ENCODE results near the gene SH3PXD2A.

Gene SH3PXD2A

GRCh38 chr10:103710490-103710889, 144.9 kb downstream of the SH3PXD2A start:
- H3K9ac ChIP-seq (ENCODE audit: low read depth, low read length): no peak overlapping the region
- H3K4me3 ChIP-seq (ENCODE audit: low read depth in 1 of 2, low read length in 2 of 2): no peak overlapping the region
- no peaks in the 10 kb centered on the region for H3K79me2 ChIP-seq (ENCODE audit: insufficient read depth, low read length)
- no peak overlapping the region for H3K27ac ChIP-seq (ENCODE audit: low read length)
- ATAC-seq (ENCODE audit: insufficient read depth, low read depth): no peak
- no peak for TF ChIP-seq EZH2 (IDR thresholded peaks at IDR 0.05; ENCODE audit: borderline replicate concordance, low read depth, low read length, severe bottlenecking)
- no peak for TF ChIP-seq CTCF (IDR thresholded peaks at IDR 0.05; ENCODE audit: borderline replicate concordance, extremely low read depth, low read length, poor library complexity, severe bottlenecking)
- H4K20me1 ChIP-seq (ENCODE audit: insufficient read depth, low read length): 0 out of 2 replicates have a peak, but pooled peaks cover 3% of the 10 kb centered on the region
- H3K9me3 ChIP-seq (ENCODE audit: insufficient read depth, low read length, severe bottlenecking): no peaks in the 10 kb centered on the region
- no peak overlapping the region for H3K4me2 ChIP-seq (ENCODE audit: insufficient read depth, low read length)
- no peaks in the 10 kb centered on the region for H3K36me3 ChIP-seq (ENCODE audit: insufficient read depth, low read length)
- H3K27me3 ChIP-seq (ENCODE audit: insufficient read depth, low read length, poor library complexity): peaks cover 2% of the 10 kb centered on the region
- no peak overlapping the region for H2AFZ ChIP-seq (ENCODE audit: low read depth, low read length)
- DNase-seq: no peak
- H3K4me1 ChIP-seq (ENCODE audit: insufficient read depth, low read length): no peaks in the 10 kb centered on the region

GRCh38 chr10:103709341-103709920, 145.9 kb downstream of the SH3PXD2A start:
- DNase-seq: no peak
- ATAC-seq (ENCODE audit: insufficient read depth, low read depth): no peak
- TF ChIP-seq CTCF (IDR thresholded peaks at IDR 0.05; ENCODE audit: borderline replicate concordance, extremely low read depth, low read length, poor library complexity, severe bottlenecking) (no peak), EZH2 (IDR thresholded peaks at IDR 0.05; ENCODE audit: borderline replicate concordance, low read depth, low read length, severe bottlenecking) (no peak)
- Histone ChIP-seq H3K79me2 (ENCODE audit: insufficient read depth, low read length) (no peaks in the 10 kb centered on the region), H3K27ac (ENCODE audit: low read length) (no peak overlapping the region), H3K4me3 (ENCODE audit: low read depth in 1 of 2, low read length in 2 of 2) (no peak overlapping the region), H3K9me3 (ENCODE audit: insufficient read depth, low read length, severe bottlenecking) (no peaks in the 10 kb centered on the region), H3K9ac (ENCODE audit: low read depth, low read length) (no peak overlapping the region), H3K4me1 (ENCODE audit: insufficient read depth, low read length) (no peaks in the 10 kb centered on the region), H3K4me2 (ENCODE audit: insufficient read depth, low read length) (no peak overlapping the region), H3K27me3 (ENCODE audit: insufficient read depth, low read length, poor library complexity) (peaks cover 2% of the 10 kb centered on the region), H4K20me1 (ENCODE audit: insufficient read depth, low read length) (0 out of 2 replicates have a peak, but pooled peaks cover 3% of the 10 kb centered on the region), H2AFZ (ENCODE audit: low read depth, low read length) (no peak overlapping the region), H3K36me3 (ENCODE audit: insufficient read depth, low read length) (no peaks in the 10 kb centered on the region)

GRCh38 chr10:103708627-103709288, 146.6 kb downstream of the SH3PXD2A start:
- no peak overlapping the region for H3K27ac ChIP-seq (ENCODE audit: low read length)
- 0 out of 2 replicates have a peak, but pooled peaks cover 3% of the 10 kb centered on the region for H4K20me1 ChIP-seq (ENCODE audit: insufficient read depth, low read length)
- peaks cover 2% of the 10 kb centered on the region for H3K27me3 ChIP-seq (ENCODE audit: insufficient read depth, low read length, poor library complexity)
- ATAC-seq (ENCODE audit: insufficient read depth, low read depth) (no peak), DNase-seq (no peak)
- no peak overlapping the region for H3K4me2 ChIP-seq (ENCODE audit: insufficient read depth, low read length)
- H3K36me3 ChIP-seq (ENCODE audit: insufficient read depth, low read length): no peaks in the 10 kb centered on the region
- H2AFZ ChIP-seq (ENCODE audit: low read depth, low read length): no peak overlapping the region
- no peak overlapping the region for H3K9ac ChIP-seq (ENCODE audit: low read depth, low read length)
- no peaks in the 10 kb centered on the region for H3K79me2 ChIP-seq (ENCODE audit: insufficient read depth, low read length)
- no peaks in the 10 kb centered on the region for H3K9me3 ChIP-seq (ENCODE audit: insufficient read depth, low read length, severe bottlenecking)
- no peak overlapping the region for H3K4me3 ChIP-seq (ENCODE audit: low read depth in 1 of 2, low read length in 2 of 2)
- no peaks in the 10 kb centered on the region for H3K4me1 ChIP-seq (ENCODE audit: insufficient read depth, low read length)
- no peak for TF ChIP-seq EZH2 (IDR thresholded peaks at IDR 0.05; ENCODE audit: borderline replicate concordance, low read depth, low read length, severe bottlenecking)
- no peak for TF ChIP-seq CTCF (IDR thresholded peaks at IDR 0.05; ENCODE audit: borderline replicate concordance, extremely low read depth, low read length, poor library complexity, severe bottlenecking)

Data from DND-41 (cell line).